Measurements from ENCODE around the gene GALNTL6. TPM values are rescaled to one million over a fixed set of nuclear protein-coding genes. Genes with fewer than 3 reads are reported as not detected.

GALNTL6 gene
- total and polyA plus RNA-seq, 2 donors (not counting 1 experiment from before 2014, with no cell fraction given) = 0.99 to 1.1 TPM

- Histone ChIP-seq H2AFZ (ENCODE audit: insufficient read depth, low read depth, low read length, poor library complexity, severe bottlenecking) (no peak overlapping the region), H3K79me2 (ENCODE audit: control insufficient read depth, insufficient read depth, low read length) (no peaks in the 10 kb centered on the region), H3K27ac (ENCODE audit: low read length in 2 of 2) (no peak overlapping the region), H3K4me1 (ENCODE audit: control insufficient read depth in 2 of 2, insufficient read depth in 2 of 2, low read length in 2 of 2) (no peaks in the 10 kb centered on the region), H4K20me1 (ENCODE audit: control insufficient read depth, insufficient read depth, low read length, poor library complexity, severe bottlenecking) (no peaks in the 10 kb centered on the region), H3K4me3 (ENCODE audit: control extremely low read depth in 1 of 5, extremely low read depth in 1 of 5, insufficient read depth in 1 of 5, low read depth in 2 of 5, low read length in 4 of 5) (no peak overlapping the region), H3K9me3 (ENCODE audit: control extremely low read depth in 1 of 3, control insufficient read depth in 2 of 3, insufficient read depth in 1 of 3, low read length in 2 of 3) (peaks cover 0 to 9% (median 0%) of the 10 kb centered on the region in 3 donors), H3K27me3 (replicated peaks in 1 of 4; ENCODE audit: control extremely low read depth in 1 of 4, control insufficient read depth in 3 of 4, insufficient read depth in 4 of 4, low read length in 3 of 4) (no peaks in the 10 kb centered on the region), H3K4me2 (replicated peaks; ENCODE audit: low read depth, low read length, poor library complexity, severe bottlenecking) (no peak overlapping the region), H3K36me3 (replicated peaks in 1 of 2; ENCODE audit: control extremely low read depth in 1 of 2, control insufficient read depth in 1 of 2, extremely low read depth in 1 of 2, insufficient read depth in 2 of 2, low read length in 1 of 2) (no peaks in the 10 kb centered on the region), H3K9ac (ENCODE audit: low read length) (no peak overlapping the region)
- H3K9me3 Mint-ChIP-seq (ENCODE audit: insufficient read depth) = peaks cover 7% of the 10 kb centered on the region
- no peak for DNase-seq
- no peaks in the 10 kb centered on the region for H3K4me1 Mint-ChIP-seq
- H3K4me3 Mint-ChIP-seq = no peak overlapping the region
- no peak overlapping the region for H3K27ac Mint-ChIP-seq
- TF ChIP-seq CTCF (IDR thresholded peaks at IDR 0.05) = no peak
- no peak for TF ChIP-seq EZH2 (IDR thresholded peaks at IDR 0.05; ENCODE audit: borderline replicate concordance, insufficient read depth, low read depth, low read length, poor library complexity, severe bottlenecking)
- CTCF ChIA-PET = no interaction called here
- ATAC-seq (ENCODE audit: low read depth) = no peak
- intact Hi-C loops (cut with micrococcal nuclease) = no loop called here
- POLR2A ChIA-PET = no interaction called here
- no peaks in the 10 kb centered on the region for H3K27me3 Mint-ChIP-seq
These were observed 892.8 kb downstream of the GALNTL6 start for GRCh38 chr4:172706000-172706399.

- H2AFZ ChIP-seq (ENCODE audit: insufficient read depth, low read depth, low read length, poor library complexity, severe bottlenecking) = no peak overlapping the region
These were observed 894.4 kb downstream of the GALNTL6 start for GRCh38 chr4:172707622-172708021.

More at GRCh38 chr4:172707622-172708021, 894.4 kb downstream of the GALNTL6 start:
- ChIA-PET POLR2A (no interaction called here), CTCF (no interaction called here)
- ATAC-seq (ENCODE audit: low read depth) (no peak), DNase-seq (no peak)
- Mint-ChIP-seq H3K4me1 (no peaks in the 10 kb centered on the region), H3K27ac (no peak overlapping the region), H3K27me3 (no peaks in the 10 kb centered on the region), H3K4me3 (no peak overlapping the region), H3K9me3 (ENCODE audit: insufficient read depth) (peaks cover 7% of the 10 kb centered on the region)
- H3K4me2 ChIP-seq (replicated peaks; ENCODE audit: low read depth, low read length, poor library complexity, severe bottlenecking) = no peak overlapping the region
- WGBS (ENCODE audit: insufficient coverage) = no CpG with 5 or more reads among the region's 1 CpG
- no peak overlapping the region for H3K4me3 ChIP-seq (ENCODE audit: control extremely low read depth in 1 of 5, extremely low read depth in 1 of 5, insufficient read depth in 1 of 5, low read depth in 2 of 5, low read length in 4 of 5)
- TF ChIP-seq CTCF (IDR thresholded peaks at IDR 0.05) = no peak
- TF ChIP-seq EZH2 (IDR thresholded peaks at IDR 0.05; ENCODE audit: borderline replicate concordance, insufficient read depth, low read depth, low read length, poor library complexity, severe bottlenecking) = no peak
- H3K36me3 ChIP-seq (replicated peaks in 1 of 2; ENCODE audit: control extremely low read depth in 1 of 2, control insufficient read depth in 1 of 2, extremely low read depth in 1 of 2, insufficient read depth in 2 of 2, low read length in 1 of 2) = no peaks in the 10 kb centered on the region
- H3K9ac ChIP-seq (ENCODE audit: low read length) = no peak overlapping the region
- H3K9me3 ChIP-seq (ENCODE audit: control extremely low read depth in 1 of 3, control insufficient read depth in 2 of 3, insufficient read depth in 1 of 3, low read length in 2 of 3) = peaks cover 0 to 9% (median 0%) of the 10 kb centered on the region in 3 donors
- H4K20me1 ChIP-seq (ENCODE audit: control insufficient read depth, insufficient read depth, low read length, poor library complexity, severe bottlenecking) = no peaks in the 10 kb centered on the region
- no peak overlapping the region for H3K27ac ChIP-seq (ENCODE audit: low read length in 2 of 2)
- no peaks in the 10 kb centered on the region for H3K79me2 ChIP-seq (ENCODE audit: control insufficient read depth, insufficient read depth, low read length)
- H3K4me1 ChIP-seq (ENCODE audit: control insufficient read depth in 2 of 2, insufficient read depth in 2 of 2, low read length in 2 of 2) = no peaks in the 10 kb centered on the region
- intact Hi-C loops (cut with micrococcal nuclease) = no loop called here
- H3K27me3 ChIP-seq (replicated peaks in 1 of 4; ENCODE audit: control extremely low read depth in 1 of 4, control insufficient read depth in 3 of 4, insufficient read depth in 4 of 4, low read length in 3 of 4) = no peaks in the 10 kb centered on the region
